NCI-H1694 (cell line): ENCODE results near the gene CSAG1.
"Not testable (repeated sequence)": the region's sequence is repeated elsewhere in the genome, so short reads cannot be mapped to it uniquely, and the experiment has no call there.

ENCODE experiments used
- DNase-seq: peaks from one replicate; lab custom pipeline; 2025; lab: John Stamatoyannopoulos, UW

CSAG1 gene, protein sequence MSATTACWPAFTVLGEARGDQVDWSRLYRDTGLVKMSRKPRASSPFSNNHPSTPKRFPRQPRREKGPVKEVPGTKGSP

DNA sequence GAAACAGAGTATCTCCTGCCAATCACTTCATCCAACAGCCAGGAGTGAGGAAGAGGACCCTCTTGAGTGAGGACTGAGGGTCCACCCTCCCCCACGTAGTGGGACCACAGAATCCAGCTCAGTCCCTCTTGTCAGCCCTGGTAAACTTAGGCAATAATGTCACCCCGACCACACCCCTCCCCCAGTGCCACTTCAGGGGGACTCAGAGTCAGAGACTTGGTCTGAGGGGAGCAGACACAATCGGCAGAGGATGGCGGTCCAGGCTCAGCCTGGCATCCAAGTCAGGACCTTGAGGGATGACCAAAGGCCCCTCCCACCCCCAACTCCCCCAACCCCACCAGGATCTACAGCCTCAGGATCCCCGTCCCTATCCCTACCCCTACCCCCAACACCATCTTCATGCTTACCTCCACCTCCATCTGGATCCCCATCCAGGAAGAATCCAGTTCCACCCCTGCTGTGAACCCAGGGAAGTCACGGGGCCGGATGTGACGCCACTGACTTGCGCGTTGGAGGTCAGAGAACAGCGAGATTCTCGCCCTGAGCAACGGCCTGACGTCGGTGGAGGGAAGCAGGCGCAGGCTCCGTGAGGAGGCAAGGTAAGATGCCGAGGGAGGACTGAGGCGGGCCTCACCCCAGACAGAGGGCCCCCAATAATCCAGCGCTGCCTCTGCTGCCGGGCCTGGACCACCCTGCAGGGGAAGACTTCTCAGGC, at the start of gene CSAG1, which contains the start of gene MAGEA12:
Gene CSAG1 (minus strand): TSS at position 461 of the 715 bp plus-strand sequence. CDS start 1,261 bp downstream, outside the sequence.
Gene MAGEA12 (plus strand): TSS at position 497 of the 715 bp plus-strand sequence. CDS start 2,405 bp downstream, outside the sequence.
- DNase-seq, result peak; percentile 75

DNA sequence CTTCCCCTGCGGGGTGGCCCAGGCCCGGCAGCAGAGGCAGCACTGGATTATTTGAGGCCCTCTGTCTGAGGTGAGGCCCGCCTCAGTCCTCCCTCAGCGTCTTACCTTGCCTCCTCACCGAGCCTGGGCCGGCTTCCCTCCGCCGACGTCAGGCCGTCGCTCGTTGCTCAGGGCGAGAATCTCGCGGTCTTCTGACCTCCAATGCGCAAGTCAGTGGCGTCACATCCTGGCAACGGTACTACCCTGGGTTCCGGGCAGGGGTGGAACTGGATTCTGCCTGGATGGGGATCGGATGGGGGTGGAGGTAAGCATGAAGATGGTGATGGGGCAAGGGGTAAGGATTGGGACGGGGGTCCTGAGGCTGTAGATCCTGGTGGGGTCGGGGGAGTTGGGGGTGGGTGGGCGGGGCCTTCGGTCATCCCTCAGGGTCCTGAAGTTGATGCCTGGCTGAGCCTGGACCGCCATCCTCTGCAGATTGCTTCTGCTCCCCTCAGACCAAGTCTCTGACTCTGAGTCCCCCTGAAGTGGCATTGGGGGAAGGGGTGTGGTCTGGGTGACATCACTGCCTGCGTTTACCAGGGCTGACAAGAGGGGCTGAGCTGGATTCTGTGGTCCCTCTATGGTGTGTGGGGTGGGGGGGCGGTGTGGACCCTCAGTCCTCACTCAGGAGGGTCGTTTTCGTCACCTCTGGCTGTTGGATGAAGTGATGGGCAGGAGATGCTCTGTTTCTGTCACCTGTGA, 36.2 kb upstream of the CSAG1 start, which contains the start of gene MAGEA6:
Gene MAGEA6 (minus strand): TSS at position 141 of the 741 bp plus-strand sequence. CDS start 2,039 bp downstream, outside the sequence.
- not testable (repeated sequence) for DNase-seq

DNA sequence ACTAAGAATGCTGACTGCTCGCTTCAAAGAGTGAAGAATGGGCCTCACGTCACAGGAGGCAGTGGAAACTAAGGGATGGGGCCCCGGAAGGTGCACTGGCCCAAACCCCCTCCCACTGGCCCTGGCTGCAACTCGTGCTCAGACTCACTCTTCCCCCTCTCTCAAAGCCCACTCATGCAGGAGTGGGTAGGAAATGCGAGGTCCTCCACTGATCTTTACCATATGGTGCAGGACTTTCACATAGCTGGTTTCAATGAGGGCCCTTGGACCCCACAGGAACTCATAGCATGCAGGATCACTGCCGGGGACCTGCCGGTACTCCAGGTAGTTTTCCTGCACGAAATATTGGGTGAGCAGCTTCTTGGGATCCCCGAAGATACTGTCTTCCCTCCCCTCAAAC, 33.0 kb upstream of the CSAG1 start:
- DNase-seq, result not testable (repeated sequence)

GRCh38 chrX:152761582-152761981, 28.1 kb upstream of the CSAG1 start:
- not testable (repeated sequence) for DNase-seq

DNA sequence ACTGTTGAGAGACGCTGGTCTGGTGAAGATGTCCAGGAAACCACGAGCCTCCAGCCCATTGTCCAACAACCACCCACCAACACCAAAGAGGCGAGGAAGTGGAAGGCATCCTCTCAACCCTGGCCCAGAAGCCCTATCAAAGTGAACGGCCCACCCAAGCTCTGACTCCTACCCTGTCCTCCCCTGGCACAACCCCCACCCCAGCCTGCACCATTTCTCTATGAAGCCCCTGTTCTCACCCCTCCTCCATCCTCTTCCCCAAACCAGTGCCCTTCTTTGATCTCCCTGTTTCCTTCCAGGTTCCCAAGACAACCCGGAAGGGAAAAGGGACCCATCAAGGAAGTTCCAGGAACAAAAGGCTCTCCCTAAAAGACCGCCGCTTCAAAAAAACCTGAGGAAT, 26.0 kb upstream of the CSAG1 start:
- not testable (repeated sequence) for DNase-seq

- DNase-seq, result not testable (repeated sequence)
Measured at GRCh38 chrX:152758918-152759317, 25.4 kb upstream of the CSAG1 start, which contains the start of gene CSAG3. Gene CSAG3, plus strand, starts transcription at chrX:152759218.

DNA sequence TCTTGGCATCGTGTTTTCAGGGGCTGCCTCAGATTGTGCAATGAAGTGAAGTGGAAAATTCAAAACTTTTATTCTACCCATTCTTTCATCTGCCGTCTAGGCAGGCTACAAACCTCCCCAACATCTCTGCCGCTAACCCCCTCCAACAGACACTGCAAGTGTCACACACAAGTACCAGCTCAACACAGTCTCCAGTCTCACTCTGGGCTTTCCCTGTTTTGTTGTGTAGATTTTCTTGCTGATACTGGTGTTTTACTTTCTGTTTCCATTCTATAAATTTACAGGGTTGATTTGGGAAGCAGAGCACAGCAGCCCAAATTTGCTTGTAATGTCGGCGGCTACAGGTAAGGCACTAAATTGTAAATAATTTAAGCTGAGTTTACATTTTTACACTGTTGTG, 21.4 kb upstream of the CSAG1 start:
- DNase-seq, result not testable (repeated sequence)

DNA sequence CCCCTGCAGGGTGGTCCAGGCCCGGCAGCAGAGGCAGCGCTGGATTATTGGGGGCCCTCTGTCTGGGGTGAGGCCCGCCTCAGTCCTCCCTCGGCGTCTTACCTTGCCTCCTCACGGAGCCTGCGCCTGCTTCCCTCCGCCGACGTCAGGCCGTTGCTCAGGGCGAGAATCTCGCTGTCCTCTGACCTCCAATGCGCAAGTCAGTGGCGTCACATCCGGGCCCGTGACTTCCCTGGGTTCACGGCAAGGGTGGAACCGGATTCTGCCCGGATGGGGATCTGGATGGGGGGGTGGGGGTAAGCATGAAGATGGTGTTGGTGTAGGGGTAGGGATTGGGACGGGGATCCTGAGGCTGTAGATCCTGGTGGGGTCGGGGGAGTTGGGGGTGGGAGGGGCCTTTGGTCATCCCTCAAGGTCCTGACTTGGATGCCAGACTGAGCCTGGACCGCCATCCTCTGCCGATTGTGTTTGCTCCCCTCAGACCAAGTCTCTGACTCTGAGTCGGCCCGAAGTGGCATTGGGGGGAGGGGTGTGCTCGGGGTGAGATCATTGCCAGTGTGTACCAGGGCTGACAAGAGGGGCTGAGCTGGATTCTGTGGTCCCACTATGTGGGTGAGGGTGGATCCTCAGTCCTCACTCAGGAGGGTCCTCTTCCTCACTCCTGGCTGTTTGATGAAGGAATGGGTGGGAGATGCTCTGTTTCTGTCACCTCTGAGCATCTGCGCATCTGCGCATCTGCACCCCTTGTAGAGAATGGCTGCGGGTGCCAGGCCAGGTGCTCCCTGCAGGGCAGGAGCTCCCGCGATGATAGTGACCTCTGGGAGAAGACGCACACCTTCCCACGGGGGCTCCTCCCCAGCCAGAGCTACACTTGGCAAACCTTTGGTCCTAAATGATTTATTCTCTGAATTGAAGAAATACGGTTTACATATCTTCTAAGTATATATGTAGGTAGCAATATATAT, 20.4 kb upstream of the CSAG1 start, which contains the start of gene MAGEA2:
Gene MAGEA2 (minus strand): TSS at position 157 of the 965 bp plus-strand sequence. CDS start 2,479 bp downstream, outside the sequence.
- DNase-seq, result not testable (repeated sequence)

- DNase-seq, result no peak
Measured at GRCh38 chrX:152738560-152738959, 5.0 kb upstream of the CSAG1 start.

GRCh38 chrX:152736528-152736927, 3.0 kb upstream of the CSAG1 start:
- not testable (repeated sequence) for DNase-seq

DNA sequence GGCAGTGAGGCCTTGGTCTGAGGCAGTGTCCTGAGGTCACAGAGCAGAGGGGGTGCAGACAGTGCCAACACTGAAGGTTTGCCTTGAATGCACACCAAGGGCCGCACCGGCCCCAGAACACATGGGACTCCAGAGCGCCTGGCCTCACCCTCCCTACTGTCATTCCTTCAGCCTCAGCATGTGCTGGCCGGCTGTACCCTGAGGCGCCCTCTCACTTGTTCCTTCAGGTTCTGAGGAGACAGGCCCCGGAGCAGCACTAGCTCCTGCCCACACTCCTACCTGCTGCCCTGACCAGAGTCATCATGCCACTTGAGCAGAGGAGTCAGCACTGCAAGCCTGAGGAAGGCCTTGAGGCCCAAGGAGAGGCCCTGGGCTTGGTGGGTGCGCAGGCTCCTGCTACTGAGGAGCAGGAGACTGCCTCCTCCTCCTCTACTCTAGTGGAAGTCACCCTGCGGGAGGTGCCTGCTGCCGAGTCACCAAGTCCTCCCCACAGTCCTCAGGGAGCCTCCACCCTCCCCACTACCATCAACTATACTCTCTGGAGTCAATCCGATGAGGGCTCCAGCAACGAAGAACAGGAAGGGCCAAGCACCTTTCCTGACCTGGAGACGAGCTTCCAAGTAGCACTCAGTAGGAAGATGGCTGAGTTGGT, 2.5 kb upstream of the CSAG1 start:
- DNase-seq, result no peak

DNA sequence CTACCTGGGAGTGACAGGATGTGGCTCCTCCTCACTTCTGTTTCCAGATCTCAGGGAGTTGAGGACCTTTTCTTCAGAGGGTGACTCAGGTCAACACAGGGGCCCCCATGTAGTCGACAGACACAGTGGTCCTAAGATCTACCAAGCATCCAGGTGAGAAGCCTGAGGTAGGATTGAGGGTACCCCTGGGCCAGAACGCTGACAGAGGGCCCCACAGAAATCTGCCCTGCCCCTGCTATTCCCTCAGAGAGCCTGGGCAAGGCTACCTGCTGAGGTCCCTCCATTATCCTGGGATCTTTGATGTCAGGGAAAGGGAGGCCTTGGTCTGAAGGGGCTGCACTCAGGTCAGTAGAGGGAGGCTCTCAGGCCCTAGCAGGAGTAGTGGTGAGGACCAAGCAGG, 1.6 kb upstream of the CSAG1 start:
- no peak for DNase-seq

DNA sequence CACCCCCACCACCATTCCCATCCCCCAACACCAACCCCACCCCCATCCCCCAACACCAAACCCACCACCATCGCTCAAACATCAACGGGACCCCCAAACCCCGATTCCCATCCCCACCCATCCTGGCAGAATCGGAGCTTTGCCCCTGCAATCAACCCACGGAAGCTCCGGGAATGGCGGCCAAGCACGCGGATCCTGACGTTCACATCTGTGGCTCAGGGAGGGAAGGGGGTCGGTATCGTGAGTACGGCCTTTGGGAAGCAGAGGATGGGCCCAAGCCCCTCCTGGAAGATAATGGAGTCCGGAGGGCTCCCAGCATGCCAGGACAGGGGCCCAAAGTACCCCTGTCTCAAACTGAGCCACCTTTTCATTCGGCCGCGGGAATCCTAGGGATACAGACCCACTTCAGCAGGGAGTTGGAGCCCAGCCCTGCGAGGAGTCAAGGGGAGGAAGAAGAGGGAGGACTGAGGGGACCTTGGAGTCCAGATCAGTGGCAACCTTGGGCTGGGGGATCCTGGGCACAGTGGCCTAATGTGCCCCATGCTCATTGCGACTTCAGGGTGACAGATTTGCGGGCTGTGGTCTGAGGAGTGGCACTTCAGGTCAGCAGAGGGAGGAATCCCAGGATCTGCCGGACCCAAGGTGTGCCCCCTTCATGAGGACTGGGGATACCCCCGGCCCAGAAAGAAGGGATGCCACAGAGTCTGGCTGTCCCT, 780 bp upstream of the CSAG1 start:
- DNase-seq, result not testable (repeated sequence)

- DNase-seq, result no peak
Measured at GRCh38 chrX:152725409-152725808, 8.1 kb downstream of the CSAG1 start.

GRCh38 chrX:152713815-152714787, 19.4 kb downstream of the CSAG1 start, which contains the start of gene MAGEA2B:
Gene MAGEA2B, plus strand, starts transcription at chrX:152714628. Its CDS starts 2,479 bp downstream, at chrX:152717107.
- not testable (repeated sequence) for DNase-seq

GRCh38 chrX:152713195-152713594, 20.3 kb downstream of the CSAG1 start:
- not testable (repeated sequence) for DNase-seq

GRCh38 chrX:152709173-152709572, 24.3 kb downstream of the CSAG1 start, which contains the start of gene CSAG2:
Gene CSAG2, minus strand, starts transcription at chrX:152709273. Its CDS starts 161 bp downstream, at chrX:152709112.
- DNase-seq, result not testable (repeated sequence)

- DNase-seq, result not testable (repeated sequence)
Measured at GRCh38 chrX:152706500-152706899, 27.0 kb downstream of the CSAG1 start.
